Retinal pigment epithelial cell (primary cell): ENCODE results near the gene NTNG2.

Source experiments
- DNase-seq: peaks from one replicate; pipeline ENCODE4 v3.0.0-alpha.2; 2010; ENCODE audit warnings: low read depth
- H3K4me3 ChIP-seq: 2 replicates; pipeline ENCODE4 v1.5.1; 2011; ENCODE audit warnings: mild to moderate bottlenecking, low read length, control low read depth, moderate library complexity
- TF ChIP-seq, protein P1 (sequence below): conservative IDR thresholded peaks from 2 replicates; pipeline ENCODE4 v1.5.1; 2011; ENCODE audit warnings: low read depth, low read length, control low read depth, inconsistent platforms

The NTNG2 gene

DNA sequence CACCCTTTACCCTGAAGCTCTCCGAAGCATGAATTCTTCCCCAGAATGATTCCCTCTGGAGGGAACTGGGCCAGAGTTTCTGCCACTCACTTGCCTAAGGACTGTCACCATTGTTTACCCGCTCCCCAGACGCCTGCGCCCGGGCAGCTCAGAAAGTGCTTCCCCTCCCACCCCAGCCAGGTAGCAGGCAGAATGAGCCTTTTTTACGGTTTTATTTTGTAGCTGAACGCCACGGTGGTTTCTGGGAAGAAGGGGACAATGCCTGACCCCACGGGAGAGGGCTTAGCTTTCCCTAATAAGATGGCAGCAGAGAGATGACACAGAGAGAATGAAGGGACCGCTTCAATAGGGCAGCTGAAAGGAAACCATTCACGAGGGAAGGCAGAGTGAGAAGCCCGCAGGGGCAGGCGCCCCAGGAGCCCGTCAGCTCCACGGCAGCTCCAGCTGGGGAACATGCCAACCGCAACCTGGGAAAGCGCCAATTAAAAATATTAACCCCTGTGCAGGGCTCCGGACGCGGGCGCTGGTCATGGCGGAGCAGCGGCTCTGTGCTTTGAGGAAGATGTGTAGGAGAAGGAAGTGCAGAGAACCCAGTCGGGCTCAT is 20.4 kb upstream of the NTNG2 start:
- TF ChIP-seq, protein P1, sequence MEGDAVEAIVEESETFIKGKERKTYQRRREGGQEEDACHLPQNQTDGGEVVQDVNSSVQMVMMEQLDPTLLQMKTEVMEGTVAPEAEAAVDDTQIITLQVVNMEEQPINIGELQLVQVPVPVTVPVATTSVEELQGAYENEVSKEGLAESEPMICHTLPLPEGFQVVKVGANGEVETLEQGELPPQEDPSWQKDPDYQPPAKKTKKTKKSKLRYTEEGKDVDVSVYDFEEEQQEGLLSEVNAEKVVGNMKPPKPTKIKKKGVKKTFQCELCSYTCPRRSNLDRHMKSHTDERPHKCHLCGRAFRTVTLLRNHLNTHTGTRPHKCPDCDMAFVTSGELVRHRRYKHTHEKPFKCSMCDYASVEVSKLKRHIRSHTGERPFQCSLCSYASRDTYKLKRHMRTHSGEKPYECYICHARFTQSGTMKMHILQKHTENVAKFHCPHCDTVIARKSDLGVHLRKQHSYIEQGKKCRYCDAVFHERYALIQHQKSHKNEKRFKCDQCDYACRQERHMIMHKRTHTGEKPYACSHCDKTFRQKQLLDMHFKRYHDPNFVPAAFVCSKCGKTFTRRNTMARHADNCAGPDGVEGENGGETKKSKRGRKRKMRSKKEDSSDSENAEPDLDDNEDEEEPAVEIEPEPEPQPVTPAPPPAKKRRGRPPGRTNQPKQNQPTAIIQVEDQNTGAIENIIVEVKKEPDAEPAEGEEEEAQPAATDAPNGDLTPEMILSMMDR, result no peak
- DNase-seq, result no peak
- peak overlapping the region; percentile 22 for H3K4me3 ChIP-seq

DNA sequence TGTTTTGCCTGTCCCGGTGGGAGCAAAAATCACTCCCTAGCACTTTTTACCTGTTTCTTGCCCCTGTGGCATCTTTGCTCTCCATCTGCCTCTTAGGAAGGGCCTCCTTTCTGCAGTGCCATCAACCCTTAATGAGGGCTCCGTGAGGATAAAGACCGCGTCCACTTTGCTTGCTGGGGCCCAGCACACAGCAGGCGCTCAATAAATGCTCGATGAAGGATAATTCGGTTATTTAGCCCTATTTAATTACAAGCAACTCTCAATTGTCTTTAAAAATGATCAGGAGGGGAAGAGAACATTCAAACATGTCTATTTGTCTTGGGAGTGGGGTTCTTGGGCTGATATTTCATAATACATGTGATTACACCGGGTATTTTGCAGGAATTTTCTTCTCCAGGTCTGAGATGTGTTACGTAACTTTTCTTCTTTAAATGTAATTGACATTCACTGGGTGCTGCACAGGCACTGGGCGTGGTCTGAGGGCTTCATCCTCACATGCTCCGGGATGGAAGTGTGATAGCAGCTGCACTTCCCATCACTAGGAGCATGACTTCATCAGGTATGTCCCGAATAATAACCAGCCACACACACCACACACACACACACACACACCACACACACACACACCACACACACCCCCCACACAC is 19.8 kb upstream of the NTNG2 start:
- DNase-seq, result no peak
- TF ChIP-seq, protein P1, result no peak
- no peak overlapping the region for H3K4me3 ChIP-seq

DNA sequence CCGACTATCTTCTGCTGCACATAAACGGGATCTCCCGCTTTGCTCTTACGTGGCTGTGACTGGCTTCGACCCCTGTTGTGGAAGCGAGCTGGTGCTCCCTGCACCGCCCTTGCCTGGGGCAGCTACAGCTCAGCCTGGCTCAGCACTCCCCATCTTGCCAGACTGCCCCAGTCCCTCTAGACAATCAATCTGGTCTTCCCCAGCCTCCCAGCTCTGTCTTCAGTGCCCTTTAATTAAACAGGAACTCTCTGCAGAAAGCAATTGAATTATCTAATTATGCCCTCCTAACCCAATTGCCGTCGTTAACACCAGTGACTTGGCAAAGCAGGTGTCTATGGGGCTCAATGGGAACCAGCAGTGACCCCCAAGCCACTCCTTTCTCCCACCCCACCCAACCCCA is 18.9 kb upstream of the NTNG2 start:
- TF ChIP-seq, protein P1, result no peak
- no peak for DNase-seq
- H3K4me3 ChIP-seq, result no peak overlapping the region

DNA sequence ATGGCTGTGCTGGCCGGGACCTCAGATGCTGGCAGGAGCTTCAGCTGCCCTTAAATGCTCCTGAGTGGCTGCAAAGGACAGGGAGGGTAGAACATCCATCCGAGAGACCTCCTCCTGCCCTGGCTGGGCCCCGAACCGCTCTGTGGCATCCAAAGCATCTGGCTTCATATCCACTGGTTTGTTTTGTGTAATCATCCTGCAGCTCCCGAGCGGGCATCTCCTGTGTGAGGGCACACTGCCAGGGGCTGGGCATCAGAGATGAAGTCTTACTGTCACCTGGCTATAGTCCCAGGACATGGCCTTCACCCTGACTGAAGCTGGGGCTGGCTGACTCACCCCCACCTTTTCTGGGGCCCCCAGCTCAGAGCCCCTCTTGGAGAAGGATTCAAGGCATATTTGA is 18.5 kb upstream of the NTNG2 start:
- DNase-seq, result no peak
- TF ChIP-seq, protein P1, result no peak
- H3K4me3 ChIP-seq, result no peak overlapping the region

DNA sequence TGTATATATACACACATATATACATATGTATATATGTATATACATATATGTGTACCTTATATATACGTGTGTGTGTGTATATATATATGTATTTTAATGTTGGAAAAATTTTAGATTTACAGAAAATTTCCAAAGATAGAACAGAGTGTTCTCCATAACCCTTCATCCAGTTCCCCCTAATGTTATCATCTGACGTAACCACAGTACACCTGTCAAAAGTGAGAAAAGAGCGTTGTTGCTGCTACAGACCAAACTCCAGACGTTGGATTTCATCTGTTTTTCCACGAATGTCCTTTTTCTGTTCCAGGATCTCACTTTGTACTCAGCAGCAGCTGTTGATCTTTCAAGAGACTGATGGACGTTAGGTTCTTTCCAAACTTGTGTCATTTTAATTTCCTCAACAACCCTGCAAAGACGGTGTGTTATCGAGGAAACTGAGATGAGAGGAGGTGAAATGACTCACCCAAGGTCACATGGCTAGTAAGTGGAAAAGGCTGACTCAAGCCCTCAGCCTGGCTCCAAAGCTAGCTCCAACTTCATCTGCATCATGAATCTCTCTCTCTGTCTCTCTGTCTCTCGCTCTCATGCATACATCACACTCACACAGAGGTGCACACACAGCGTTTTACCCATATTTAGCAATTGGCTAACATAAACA is 17.0 kb upstream of the NTNG2 start:
- no peak overlapping the region for H3K4me3 ChIP-seq
- TF ChIP-seq, protein P1, result no peak
- no peak for DNase-seq

DNA sequence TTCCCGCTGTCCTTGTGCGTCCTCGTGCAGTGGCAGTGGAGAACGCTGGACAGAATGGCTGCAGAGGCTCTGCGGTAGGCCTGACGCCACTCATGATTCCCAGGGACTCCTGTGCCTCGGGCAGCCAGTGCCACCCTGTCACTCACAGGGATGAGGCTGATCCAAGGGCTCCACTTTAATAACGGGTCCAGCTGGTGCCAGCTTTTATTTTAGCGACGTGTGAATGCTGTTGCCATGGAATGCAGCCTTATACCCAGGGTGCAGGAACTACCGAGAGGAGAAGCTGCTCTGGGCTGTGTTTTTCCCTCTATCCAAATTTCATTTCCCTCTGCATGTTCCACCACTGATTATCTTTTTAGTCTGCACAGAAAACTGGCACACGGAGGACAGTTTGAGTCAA is 15.8 kb upstream of the NTNG2 start:
- DNase-seq, result no peak
- TF ChIP-seq, protein P1, result no peak
- H3K4me3 ChIP-seq, result no peak overlapping the region

DNA sequence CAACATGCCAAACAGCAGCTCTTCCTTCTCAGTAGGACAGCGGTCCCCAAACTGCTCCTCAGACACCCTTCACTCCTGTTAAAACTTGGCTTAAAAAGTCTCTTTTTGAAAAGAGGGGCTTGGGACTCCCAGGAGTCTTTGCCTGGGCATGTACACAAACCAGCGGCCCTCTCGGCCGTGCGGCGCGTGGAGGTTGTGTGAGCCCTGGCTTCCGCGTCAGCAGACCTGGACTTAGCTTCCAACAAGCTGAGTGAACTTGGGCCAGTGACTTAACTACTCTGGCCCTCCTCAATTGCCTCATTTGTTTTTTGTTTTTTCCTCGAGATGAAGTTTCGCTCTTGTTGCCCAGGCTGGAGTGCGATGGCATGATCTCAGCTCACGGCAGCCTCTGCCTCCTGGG is 15.3 kb upstream of the NTNG2 start:
- H3K4me3 ChIP-seq, result no peak overlapping the region
- no peak for DNase-seq
- TF ChIP-seq, protein P1, result no peak
